GM19395 (cell line): ENCODE data around the gene RFLNA.

ENCODE experiments used
- ATAC-seq: cut with Tn5 transposase; IDR thresholded peaks from one replicate; pipeline ENCODE4 v1.9.1; 2021; ENCODE audit warnings: mild to moderate bottlenecking, moderate library complexity; ENCODE audit not compliant: unreplicated experiment

The RFLNA gene

GRCh38 chr12:124302807-124303578 is 8.1 kb downstream of the RFLNA start:
- no peak for ATAC-seq

- ATAC-seq: no peak
These were observed 8.9 kb downstream of the RFLNA start for GRCh38 chr12:124303579-124304313.

GRCh38 chr12:124304314-124304790 is 9.5 kb downstream of the RFLNA start:
- ATAC-seq: no peak

- ATAC-seq: no peak
These were observed 10.2 kb downstream of the RFLNA start for GRCh38 chr12:124305136-124305535.

- ATAC-seq: no peak
These were observed 11.1 kb downstream of the RFLNA start for GRCh38 chr12:124305776-124306685.

GRCh38 chr12:124306686-124307555 is 12.0 kb downstream of the RFLNA start:
- no peak for ATAC-seq

GRCh38 chr12:124307556-124307825 is 12.6 kb downstream of the RFLNA start:
- ATAC-seq: no peak

GRCh38 chr12:124308741-124309140 is 13.8 kb downstream of the RFLNA start:
- ATAC-seq: no peak

- ATAC-seq: no peak
These were observed 14.3 kb downstream of the RFLNA start for GRCh38 chr12:124309231-124309630.

- no peak for ATAC-seq
These were observed 14.9 kb downstream of the RFLNA start for GRCh38 chr12:124309744-124310143.

- ATAC-seq: no peak
These were observed 15.3 kb downstream of the RFLNA start for GRCh38 chr12:124310178-124310577.

GRCh38 chr12:124310785-124311184 is 15.9 kb downstream of the RFLNA start:
- ATAC-seq: no peak

- no peak for ATAC-seq
These were observed 16.6 kb downstream of the RFLNA start for GRCh38 chr12:124311292-124312109.

- no peak for ATAC-seq
These were observed 17.7 kb downstream of the RFLNA start for GRCh38 chr12:124312601-124313000.

- no peak for ATAC-seq
These were observed 19.3 kb downstream of the RFLNA start for GRCh38 chr12:124314207-124314606.

GRCh38 chr12:124314766-124315165 is 19.9 kb downstream of the RFLNA start:
- ATAC-seq: no peak

GRCh38 chr12:124315372-124316044 is 20.6 kb downstream of the RFLNA start:
- no peak for ATAC-seq

- no peak for ATAC-seq
These were observed 21.5 kb downstream of the RFLNA start for GRCh38 chr12:124316257-124316900.

GRCh38 chr12:124317400-124317799 is 22.5 kb downstream of the RFLNA start:
- no peak for ATAC-seq
